Ishikawa (cell line): ENCODE data around the gene MPZL3.

Experiments used
- CEBPB ChIP-seq: IDR thresholded peaks from 2 replicates; pipeline ENCODE4 v1.6.1; 2012
- CREB1 ChIP-seq: IDR thresholded peaks from 2 replicates; pipeline ENCODE4 v1.6.1; 2012; ENCODE audit warnings: low read depth
- EGR1 ChIP-seq: IDR thresholded peaks from 2 replicates; pipeline ENCODE4 v1.6.1; 2012
- EP300 ChIP-seq: IDR thresholded peaks from 2 replicates; pipeline ENCODE4 v1.6.1; 2012; ENCODE audit warnings: borderline replicate concordance
- FOXM1 ChIP-seq: IDR thresholded peaks from 2 replicates; pipeline ENCODE4 v1.6.1; 2012; ENCODE audit warnings: low read depth, borderline replicate concordance
- NFIC ChIP-seq: IDR thresholded peaks from 2 replicates; pipeline ENCODE4 v1.6.1; 2012
- RAD21 ChIP-seq: IDR thresholded peaks from 2 replicates; pipeline ENCODE4 v1.6.1; 2012; ENCODE audit warnings: low read depth
- REST ChIP-seq: IDR thresholded peaks from 2 replicates; pipeline ENCODE4 v1.6.1; 2012; ENCODE audit warnings: low read depth, mild to moderate bottlenecking
- TAF1 ChIP-seq: IDR thresholded peaks from 2 replicates; pipeline ENCODE4 v1.6.1; 2012; ENCODE audit warnings: low read depth, mild to moderate bottlenecking
- TCF12 ChIP-seq: IDR thresholded peaks from 2 replicates; pipeline ENCODE4 v1.6.1; 2012; ENCODE audit warnings: low read depth
- TEAD4 ChIP-seq: IDR thresholded peaks from 2 replicates; pipeline ENCODE4 v1.6.1; 2012
- USF1 ChIP-seq: IDR thresholded peaks from 2 replicates; pipeline ENCODE4 v1.6.1; 2012
- YY1 ChIP-seq: IDR thresholded peaks from 2 replicates; pipeline ENCODE4 v1.6.1; 2012; ENCODE audit warnings: low read depth
- ZBTB7A ChIP-seq: IDR thresholded peaks from 2 replicates; pipeline ENCODE4 v1.6.1; 2012; ENCODE audit warnings: low read depth
- TF ChIP-seq, protein P1 (sequence below): IDR thresholded peaks from 2 replicates; pipeline ENCODE4 v1.6.1; 2012

MPZL3 gene

GRCh38 chr11:118239509-118240205 is 12.5 kb downstream of the MPZL3 start:
- no peak for TF ChIP-seq ZBTB7A
- TF ChIP-seq RAD21: no peak
- no peak for TF ChIP-seq YY1
- no peak for TF ChIP-seq EGR1
- TF ChIP-seq TEAD4: no peak
- TF ChIP-seq TAF1: no peak
- no peak for TF ChIP-seq NFIC

GRCh38 chr11:118238929-118239328 is 13.2 kb downstream of the MPZL3 start:
- TF ChIP-seq YY1: no peak
- TF ChIP-seq USF1: no peak
- TF ChIP-seq TEAD4: no peak
- no peak for TF ChIP-seq EGR1
- TF ChIP-seq TCF12: no peak
- no peak for TF ChIP-seq RAD21
- TF ChIP-seq ZBTB7A: no peak
- TF ChIP-seq, protein P1, sequence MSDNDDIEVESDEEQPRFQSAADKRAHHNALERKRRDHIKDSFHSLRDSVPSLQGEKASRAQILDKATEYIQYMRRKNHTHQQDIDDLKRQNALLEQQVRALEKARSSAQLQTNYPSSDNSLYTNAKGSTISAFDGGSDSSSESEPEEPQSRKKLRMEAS: no peak
- no peak for TF ChIP-seq NFIC
- TF ChIP-seq TAF1: no peak
- TF ChIP-seq REST: no peak
- TF ChIP-seq EP300: no peak

GRCh38 chr11:118238421-118238820 is 13.7 kb downstream of the MPZL3 start:
- no peak for TF ChIP-seq TEAD4

- TF ChIP-seq REST: no peak
- TF ChIP-seq, protein P1: no peak
Observed at GRCh38 chr11:118236170-118236569, 16.0 kb downstream of the MPZL3 start.

DNA sequence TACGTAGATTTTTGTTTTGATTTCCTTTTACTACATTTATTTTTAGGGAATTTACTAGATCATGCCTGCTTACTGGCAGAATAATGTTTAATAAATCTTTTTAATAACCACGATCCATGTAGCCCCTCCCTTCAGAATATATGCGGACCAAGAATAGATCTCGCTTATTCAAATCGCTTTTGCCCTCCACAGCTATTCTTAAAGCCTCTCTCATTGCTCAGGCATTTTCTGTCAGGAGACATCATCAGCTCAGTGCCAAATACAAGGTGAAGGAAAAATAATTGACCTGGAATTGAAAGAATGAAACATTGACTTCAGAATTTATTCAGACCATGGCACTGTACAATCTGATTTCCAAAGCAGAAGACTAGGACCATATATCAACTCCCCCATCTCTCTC is 17.3 kb downstream of the MPZL3 start:
- no peak for TF ChIP-seq YY1
- TF ChIP-seq EP300: no peak
- TF ChIP-seq EGR1: no peak
- no peak for TF ChIP-seq CEBPB
- TF ChIP-seq TAF1: no peak
- TF ChIP-seq USF1: no peak
- no peak for TF ChIP-seq FOXM1
- no peak for TF ChIP-seq TEAD4
- TF ChIP-seq NFIC: no peak
- no peak for TF ChIP-seq REST
- TF ChIP-seq, protein P1: no peak
- TF ChIP-seq RAD21: no peak
- no peak for TF ChIP-seq CREB1
- TF ChIP-seq TCF12: no peak
- TF ChIP-seq ZBTB7A: no peak
